H9 (cell line): ENCODE results near the gene GALC. TPM values are rescaled to one million over a fixed set of nuclear protein-coding genes. Genes with fewer than 3 reads are reported as not detected.

Experiments
- DNase-seq: peaks from one replicate; pipeline ENCODE4 v3.0.0-alpha.2; 2017
- H2AFZ ChIP-seq: one replicate; pipeline ENCODE4 v1.6.1; 2013; ENCODE audit warnings: mild to moderate bottlenecking, low read length, control low read depth, moderate library complexity
- H2AK5ac ChIP-seq: 2 replicates; pipeline ENCODE4 v1.6.1; 2013; ENCODE audit warnings: low read length, control low read depth, mixed read lengths; ENCODE audit not compliant: insufficient read length
- H2BK120ac ChIP-seq: one replicate; pipeline ENCODE4 v1.6.1; 2013; ENCODE audit warnings: low read depth, mild to moderate bottlenecking, low read length, control low read depth, inconsistent platforms; ENCODE audit not compliant: poor library complexity, severe bottlenecking
- H2BK12ac ChIP-seq: 2 replicates; pipeline ENCODE4 v1.6.1; 2013; ENCODE audit warnings: low read length, control low read depth, mixed read lengths, low read depth; ENCODE audit not compliant: insufficient read length
- H2BK15ac ChIP-seq: 2 replicates; pipeline ENCODE4 v1.6.1; 2013; ENCODE audit warnings: low read depth, low read length, control low read depth
- H2BK20ac ChIP-seq: one replicate; pipeline ENCODE4 v1.6.1; 2013; ENCODE audit warnings: low read depth, mild to moderate bottlenecking, low read length, control low read depth, inconsistent platforms; ENCODE audit not compliant: poor library complexity, severe bottlenecking
- H2BK5ac ChIP-seq: 2 replicates; pipeline ENCODE4 v1.6.1; 2013; ENCODE audit warnings: low read length, control low read depth, mixed read lengths; ENCODE audit not compliant: insufficient read length
- H3K14ac ChIP-seq: 2 replicates; pipeline ENCODE4 v1.6.1; 2013; ENCODE audit warnings: low read length, control low read depth; ENCODE audit not compliant: insufficient read depth
- H3K18ac ChIP-seq: 2 replicates; pipeline ENCODE4 v1.6.1; 2013; ENCODE audit warnings: low read depth, mild to moderate bottlenecking, mixed read lengths, low read length, control low read depth; ENCODE audit not compliant: insufficient read length
- H3K23ac ChIP-seq: 2 replicates; pipeline ENCODE4 v1.6.1; 2013; ENCODE audit warnings: low read length, control low read depth, mixed read lengths, low read depth; ENCODE audit not compliant: insufficient read length
- H3K23me2 ChIP-seq: 2 replicates; pipeline ENCODE4 v1.6.1; 2013; ENCODE audit warnings: low read depth, mild to moderate bottlenecking, mixed read lengths, low read length, control low read depth; ENCODE audit not compliant: insufficient read length, poor library complexity, severe bottlenecking
- H3K27ac ChIP-seq: 2 replicates; pipeline ENCODE4 v1.5.1; 2013; ENCODE audit warnings: low read length, control low read depth, mixed read lengths, low read depth; ENCODE audit not compliant: insufficient read length
- H3K27me3 ChIP-seq: 2 replicates; pipeline ENCODE4 v1.6.1; 2013; ENCODE audit warnings: low read length, control low read depth, inconsistent platforms; ENCODE audit not compliant: insufficient read depth
- H3K4ac ChIP-seq: 2 replicates; pipeline ENCODE4 v1.6.1; 2013; ENCODE audit warnings: low read depth, mild to moderate bottlenecking, control low read depth, inconsistent platforms, low read length, moderate library complexity
- H3K4me1 ChIP-seq: 2 replicates; pipeline ENCODE4 v1.6.1; 2013; ENCODE audit warnings: low read length, control low read depth, inconsistent platforms; ENCODE audit not compliant: insufficient read depth
- H3K4me2 ChIP-seq: 2 replicates; pipeline ENCODE4 v1.6.1; 2013; ENCODE audit warnings: low read length, control low read depth, mixed read lengths; ENCODE audit not compliant: insufficient read length, insufficient read depth
- H3K56ac ChIP-seq: 2 replicates; pipeline ENCODE4 v1.6.1; 2013; ENCODE audit warnings: low read depth, mild to moderate bottlenecking, mixed read lengths, low read length, control low read depth; ENCODE audit not compliant: insufficient read length
- H3K79me1 ChIP-seq: 2 replicates; pipeline ENCODE4 v1.6.1; 2013; ENCODE audit warnings: low read depth, mild to moderate bottlenecking, moderate library complexity, low read length, control low read depth, inconsistent platforms; ENCODE audit not compliant: insufficient read depth, poor library complexity, severe bottlenecking
- H3K79me2 ChIP-seq: 2 replicates; pipeline ENCODE4 v1.6.1; 2013; ENCODE audit warnings: low read length, control low read depth, inconsistent platforms; ENCODE audit not compliant: insufficient read depth
- H3K9ac ChIP-seq: 2 replicates; pipeline ENCODE4 v1.6.1; 2013; ENCODE audit warnings: low read length, control low read depth, mixed read lengths; ENCODE audit not compliant: insufficient read length; ENCODE audit errors: extremely low read depth
- H3K9me3 ChIP-seq: one replicate; pipeline ENCODE4 v1.6.1; 2013; ENCODE audit warnings: low read depth, low read length, inconsistent platforms; ENCODE audit not compliant: control insufficient read depth
- H3T11ph ChIP-seq: one replicate; pipeline ENCODE4 v1.6.1; 2013; ENCODE audit warnings: mild to moderate bottlenecking, low read length, control low read depth, inconsistent platforms
- H4K20me1 ChIP-seq: one replicate; pipeline ENCODE4 v1.6.1; 2013; ENCODE audit not compliant: control insufficient read depth, insufficient read length, insufficient read depth
- H4K5ac ChIP-seq: 2 replicates; pipeline ENCODE4 v1.6.1; 2013; ENCODE audit warnings: low read depth, mild to moderate bottlenecking, mixed read lengths, low read length, control low read depth; ENCODE audit not compliant: insufficient read length
- H4K8ac ChIP-seq: replicated peaks from 2 replicates; pipeline ENCODE4 v1.6.1; 2013; ENCODE audit warnings: low read length, control low read depth, mixed read lengths, low read depth; ENCODE audit not compliant: insufficient read length
- H4K91ac ChIP-seq: 2 replicates; pipeline ENCODE4 v1.6.1; 2013; ENCODE audit warnings: low read depth, mild to moderate bottlenecking, moderate library complexity, mixed read lengths, low read length, control low read depth; ENCODE audit not compliant: insufficient read length
- H3K27ac Mint-ChIP-seq, 3 experiments: 2 replicates in 2 of 3; 3 replicates in 1 of 3; pipeline ENCODE4 v1.8.0; 2020 to 2021; ENCODE audit warnings: mixed read lengths in 3 of 3, mild to moderate bottlenecking in 1 of 3, moderate library complexity in 1 of 3
- H3K27me3 Mint-ChIP-seq: 2 replicates; pipeline ENCODE4 v1.8.0; 2021; ENCODE audit warnings: low read depth, mild to moderate bottlenecking, moderate library complexity, mixed read lengths
- H3K36me3 Mint-ChIP-seq, 3 experiments: 2 replicates in 2 of 3; 3 replicates in 1 of 3; pipeline ENCODE4 v1.8.0; 2020 to 2021; ENCODE audit warnings: low read depth in 3 of 3, mixed read lengths in 3 of 3; ENCODE audit not compliant: insufficient read depth in 1 of 3
- H3K4me1 Mint-ChIP-seq, 2 experiments: 2 replicates each; pipeline ENCODE4 v1.8.0; 2020; ENCODE audit warnings: mixed read lengths in 2 of 2
- H3K4me3 Mint-ChIP-seq, 2 experiments: 2 replicates in 1 of 2; 3 replicates in 1 of 2; pipeline ENCODE4 v1.8.0; 2020 to 2021; ENCODE audit warnings: mild to moderate bottlenecking in 2 of 2, mixed read lengths in 2 of 2, moderate library complexity in 1 of 2
- H3K9me3 Mint-ChIP-seq, 2 experiments: 2 replicates in 1 of 2; 3 replicates in 1 of 2; pipeline ENCODE4 v1.8.0; 2020; ENCODE audit warnings: mild to moderate bottlenecking in 2 of 2, mixed read lengths in 2 of 2, moderate library complexity in 1 of 2
- CTCF ChIP-seq: fragments of 200-600 bp; sonication (generic); conservative IDR thresholded peaks from 3 replicates; pipeline ENCODE4 v1.8.0; 2021; ENCODE audit warnings: antibody characterized with exemption, mild to moderate bottlenecking
- WGBS: extraction: QIAGEN DNeasy Blood & Tissue Kit; methylation state at CpG from one replicate; pipeline ENCODE4 v1.1.7; 2013; ENCODE audit warnings: missing lambda C conversion rate, low lambda C conversion rate, mixed read lengths; ENCODE audit not compliant: insufficient read length; ENCODE audit errors: extremely low coverage; 5-methylcytosine and 5-hydroxymethylcytosine counted together
- total RNA-seq: library from RNA; stranded (reverse); gene quantifications from 2 replicates; pipeline ENCODE4 v1.2.1, GENCODE V29; 2021

Gene GALC
- total RNA-seq, 1 experiment from 2014 or later: 12.4 TPM

GRCh38 chr14:88023658-88024187 is 30.7 kb upstream of the GALC start:
- Histone ChIP-seq H2AK5ac (no peak overlapping the region), H3K56ac (no peak overlapping the region), H4K8ac (no peak overlapping the region), H3T11ph (no peak overlapping the region), H3K79me2 (no peaks in the 10 kb centered on the region), H3K9ac (no peak overlapping the region), H3K14ac (no peak overlapping the region), H3K9me3 (no peaks in the 10 kb centered on the region), H3K27me3 (no peaks in the 10 kb centered on the region), H2BK15ac (no peak overlapping the region), H4K5ac (no peak overlapping the region), H3K23me2 (no peaks in the 10 kb centered on the region), H3K4ac (no peak overlapping the region), H4K91ac (no peak overlapping the region), H3K23ac (no peak overlapping the region), H3K4me2 (no peak overlapping the region), H3K79me1 (no peaks in the 10 kb centered on the region), H3K18ac (no peak overlapping the region), H2BK120ac (no peak overlapping the region), H2AFZ (peak overlapping the region; percentile 11), H2BK5ac (no peak overlapping the region), H3K4me1 (peaks cover 5% of the 10 kb centered on the region; the same call in 1 of the 2 replicates), H2BK20ac (no peak overlapping the region), H2BK12ac (no peak overlapping the region), H3K27ac (no peak overlapping the region), H4K20me1 (no peaks in the 10 kb centered on the region)
- Mint-ChIP-seq H3K9me3 (no peaks in the 10 kb centered on the region; a peak in 1 of 5 replicates), H3K27ac (peak overlapping the region in 1 of 3 experiments; percentile 42; a peak in 3 of 7 replicates), H3K36me3 (no peaks in the 10 kb centered on the region), H3K4me1 (peaks cover 22 to 23% of the 10 kb centered on the region in 2 experiments), H3K27me3 (no peaks in the 10 kb centered on the region), H3K4me3 (no peak overlapping the region)
- no peak for TF ChIP-seq CTCF
- WGBS: no CpG with 5 or more reads among the region's 3 CpGs
- no peak for DNase-seq
